ENCODE data around the gene OSTN.
A peak's percentile ranks its signal among the peaks of the same experiment; 100 is the strongest.

OSTN gene

GRCh38 chr3:191192941-191193340 lies 6.1 kb upstream of the OSTN start:
- no peak for TF ChIP-seq JUND (IDR thresholded peaks at IDR 0.05; ENCODE audit: low read depth)
- DNase-seq (ENCODE audit: low read depth in 1 of 2, low spot score in 1 of 2), result no peak
- in situ Hi-C loops (cut with HindIII; ENCODE audit: low pct_unique_long_range_greater_than_20kb, low sequenced_read_pairs), result no loop called here

GRCh38 chr3:191197761-191198306 lies 1.2 kb upstream of the OSTN start:
- no peak for DNase-seq (ENCODE audit: low read depth in 1 of 2, low spot score in 1 of 2)
- TF ChIP-seq JUND (IDR thresholded peaks at IDR 0.05; ENCODE audit: low read depth), result no peak
- in situ Hi-C loops (cut with HindIII; ENCODE audit: low pct_unique_long_range_greater_than_20kb, low sequenced_read_pairs), result no loop called here

GRCh38 chr3:191198480-191198879 lies 561 bp upstream of the OSTN start:
- no peak for DNase-seq (ENCODE audit: low read depth in 1 of 2, low spot score in 1 of 2)
- TF ChIP-seq JUND (IDR thresholded peaks at IDR 0.05; ENCODE audit: low read depth), result no peak
- in situ Hi-C loops (cut with HindIII; ENCODE audit: low pct_unique_long_range_greater_than_20kb, low sequenced_read_pairs), result no loop called here

- in situ Hi-C loops (cut with HindIII; ENCODE audit: low pct_unique_long_range_greater_than_20kb, low sequenced_read_pairs), result no loop called here
- no peak for DNase-seq (ENCODE audit: low read depth in 1 of 2, low spot score in 1 of 2)
Measured at GRCh38 chr3:191210032-191210431, 11.0 kb downstream of the OSTN start.

GRCh38 chr3:191216510-191216909 lies 17.5 kb downstream of the OSTN start:
- in situ Hi-C loops (cut with HindIII; ENCODE audit: low pct_unique_long_range_greater_than_20kb, low sequenced_read_pairs), result no loop called here
- no peak for TF ChIP-seq JUND (IDR thresholded peaks at IDR 0.05; ENCODE audit: low read depth)
- DNase-seq (ENCODE audit: low read depth in 1 of 2, low spot score in 1 of 2), result no peak

More at GRCh38 chr3:191210032-191210431, 11.0 kb downstream of the OSTN start:
- no peak for TF ChIP-seq JUND (IDR thresholded peaks at IDR 0.05; ENCODE audit: low read depth)

- in situ Hi-C loops (cut with HindIII; ENCODE audit: low pct_unique_long_range_greater_than_20kb, low sequenced_read_pairs), result no loop called here
- TF ChIP-seq JUND (IDR thresholded peaks at IDR 0.05; ENCODE audit: low read depth), result no peak
- DNase-seq (ENCODE audit: low read depth in 1 of 2, low spot score in 1 of 2), result no peak
Measured at GRCh38 chr3:191217301-191217700, 18.3 kb downstream of the OSTN start.

- no peak for TF ChIP-seq JUND (IDR thresholded peaks at IDR 0.05; ENCODE audit: low read depth)
- peak in 1 of 2 experiments; percentile 43 for DNase-seq (ENCODE audit: low read depth in 1 of 2, low spot score in 1 of 2)
- in situ Hi-C loops (cut with HindIII; ENCODE audit: low pct_unique_long_range_greater_than_20kb, low sequenced_read_pairs), result no loop called here
Measured at GRCh38 chr3:191220908-191221307, 21.9 kb downstream of the OSTN start.

- no peak for TF ChIP-seq JUND (IDR thresholded peaks at IDR 0.05; ENCODE audit: low read depth)
- no peak for DNase-seq (ENCODE audit: low read depth in 1 of 2, low spot score in 1 of 2)
- in situ Hi-C loops (cut with HindIII; ENCODE audit: low pct_unique_long_range_greater_than_20kb, low sequenced_read_pairs), result no loop called here
Measured at GRCh38 chr3:191221638-191222037, 22.6 kb downstream of the OSTN start.

GRCh38 chr3:191227541-191227940 lies 28.5 kb downstream of the OSTN start:
- no peak for DNase-seq (ENCODE audit: low read depth in 1 of 2, low spot score in 1 of 2)
- in situ Hi-C loops (cut with HindIII; ENCODE audit: low pct_unique_long_range_greater_than_20kb, low sequenced_read_pairs), result no loop called here
- no peak for TF ChIP-seq JUND (IDR thresholded peaks at IDR 0.05; ENCODE audit: low read depth)

GRCh38 chr3:191234216-191234615 lies 35.2 kb downstream of the OSTN start:
- in situ Hi-C loops (cut with HindIII; ENCODE audit: low pct_unique_long_range_greater_than_20kb, low sequenced_read_pairs), result no loop called here
- TF ChIP-seq JUND (IDR thresholded peaks at IDR 0.05; ENCODE audit: low read depth), result no peak

GRCh38 chr3:191235331-191236314 lies 36.6 kb downstream of the OSTN start:
- DNase-seq (ENCODE audit: low read depth in 1 of 2, low spot score in 1 of 2), result no peak
- in situ Hi-C loops (cut with HindIII; ENCODE audit: low pct_unique_long_range_greater_than_20kb, low sequenced_read_pairs), result no loop called here
- TF ChIP-seq JUND (IDR thresholded peaks at IDR 0.05; ENCODE audit: low read depth), result no peak

More at GRCh38 chr3:191234216-191234615, 35.2 kb downstream of the OSTN start:
- DNase-seq (ENCODE audit: low read depth in 1 of 2, low spot score in 1 of 2), result no peak

GRCh38 chr3:191236646-191237045 lies 37.6 kb downstream of the OSTN start:
- in situ Hi-C loops (cut with HindIII; ENCODE audit: low pct_unique_long_range_greater_than_20kb, low sequenced_read_pairs), result no loop called here
- peak in 1 of 2 experiments; percentile 63 for DNase-seq (ENCODE audit: low read depth in 1 of 2, low spot score in 1 of 2)
- TF ChIP-seq JUND (IDR thresholded peaks at IDR 0.05; ENCODE audit: low read depth), result no peak
